Activated B cell treated with CpG ODN at 0.5 μM for 24 hours (primary cell): ENCODE measurements around the gene DNAJB11. TPM values are rescaled to one million over a fixed set of nuclear protein-coding genes. Genes with fewer than 3 reads are reported as not detected.

Experiments used
- ATAC-seq: fragments of 200-7000 bp; cut with Tn5 transposase; one replicate; pipeline ENCODE4 v1.10.0; 2021; ENCODE audit warnings: low read depth, mild to moderate bottlenecking, moderate library complexity
- CTCF ChIA-PET: fragments of 350-600 bp; sonication (Branson Sonifier 250); formaldehyde crosslinking; loops from one replicate; lab custom pipeline; 2021; ENCODE audit warnings: antibody characterized with exemption; lab: Charles Lee
- POLR2A ChIA-PET: fragments of 350-600 bp; sonication (Branson Sonifier 250); formaldehyde crosslinking; loops from one replicate; lab custom pipeline; 2021; ENCODE audit warnings: antibody characterized with exemption; lab: Charles Lee
- DNase-seq: peaks from one replicate; pipeline ENCODE4 v3.0.0; 2022
- H3K27ac Mint-ChIP-seq: one replicate; pipeline ENCODE4 v1.8.0; 2020; ENCODE audit warnings: mixed read lengths
- H3K27me3 Mint-ChIP-seq: one replicate; pipeline ENCODE4 v1.8.0; 2021; ENCODE audit warnings: mixed read lengths
- H3K36me3 Mint-ChIP-seq: one replicate; pipeline ENCODE4 v1.8.0; 2021; ENCODE audit warnings: low read depth, mixed read lengths
- H3K4me1 Mint-ChIP-seq: one replicate; pipeline ENCODE4 v1.8.0; 2021; ENCODE audit warnings: mixed read lengths
- H3K4me3 Mint-ChIP-seq: one replicate; pipeline ENCODE4 v1.8.0; 2020; ENCODE audit warnings: mild to moderate bottlenecking, mixed read lengths
- H3K9me3 Mint-ChIP-seq: one replicate; pipeline ENCODE4 v1.8.0; 2020; ENCODE audit warnings: mixed read lengths
- intact Hi-C: fragments of 100-400 bp; cut with micrococcal nuclease; formaldehyde crosslinking; loops from one replicate; pipeline ENCODE4 v1.15.1; 2024
- total RNA-seq: library from RNA; stranded (reverse); gene quantifications from 2 replicates; pipeline ENCODE4 v1.2.3, GENCODE V29; 2022
- TF ChIP-seq, protein P1 (sequence below): fragments of 200-600 bp; IDR thresholded peaks from one replicate; pipeline ENCODE4 v1.8.0; 2022; ENCODE audit warnings: antibody characterized with exemption, mild to moderate bottlenecking

Gene DNAJB11
- total RNA-seq, 1 donor from 2014 or later: 51.3 TPM

- intact Hi-C loops: no loop called here
- H3K4me3 Mint-ChIP-seq: no peak overlapping the region
- no peaks in the 10 kb centered on the region for H3K9me3 Mint-ChIP-seq
- H3K27me3 Mint-ChIP-seq: peaks cover 1% of the 10 kb centered on the region
- no peaks in the 10 kb centered on the region for H3K4me1 Mint-ChIP-seq
- CTCF ChIA-PET: interaction anchor here (0.9 kb wide), 1 partner anchor 24 kb away, joined by 3 read pairs; no protein-coding TSS in a partner anchor
- TF ChIP-seq, protein P1, sequence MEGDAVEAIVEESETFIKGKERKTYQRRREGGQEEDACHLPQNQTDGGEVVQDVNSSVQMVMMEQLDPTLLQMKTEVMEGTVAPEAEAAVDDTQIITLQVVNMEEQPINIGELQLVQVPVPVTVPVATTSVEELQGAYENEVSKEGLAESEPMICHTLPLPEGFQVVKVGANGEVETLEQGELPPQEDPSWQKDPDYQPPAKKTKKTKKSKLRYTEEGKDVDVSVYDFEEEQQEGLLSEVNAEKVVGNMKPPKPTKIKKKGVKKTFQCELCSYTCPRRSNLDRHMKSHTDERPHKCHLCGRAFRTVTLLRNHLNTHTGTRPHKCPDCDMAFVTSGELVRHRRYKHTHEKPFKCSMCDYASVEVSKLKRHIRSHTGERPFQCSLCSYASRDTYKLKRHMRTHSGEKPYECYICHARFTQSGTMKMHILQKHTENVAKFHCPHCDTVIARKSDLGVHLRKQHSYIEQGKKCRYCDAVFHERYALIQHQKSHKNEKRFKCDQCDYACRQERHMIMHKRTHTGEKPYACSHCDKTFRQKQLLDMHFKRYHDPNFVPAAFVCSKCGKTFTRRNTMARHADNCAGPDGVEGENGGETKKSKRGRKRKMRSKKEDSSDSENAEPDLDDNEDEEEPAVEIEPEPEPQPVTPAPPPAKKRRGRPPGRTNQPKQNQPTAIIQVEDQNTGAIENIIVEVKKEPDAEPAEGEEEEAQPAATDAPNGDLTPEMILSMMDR: no peak
- H3K27ac Mint-ChIP-seq: no peak overlapping the region
- POLR2A ChIA-PET: no interaction called here
- no peak for ATAC-seq
- DNase-seq: no peak
- H3K36me3 Mint-ChIP-seq: peaks cover 2% of the 10 kb centered on the region
Measured at GRCh38 chr3:186592682-186593081, 22.2 kb downstream of the DNAJB11 start.

DNA sequence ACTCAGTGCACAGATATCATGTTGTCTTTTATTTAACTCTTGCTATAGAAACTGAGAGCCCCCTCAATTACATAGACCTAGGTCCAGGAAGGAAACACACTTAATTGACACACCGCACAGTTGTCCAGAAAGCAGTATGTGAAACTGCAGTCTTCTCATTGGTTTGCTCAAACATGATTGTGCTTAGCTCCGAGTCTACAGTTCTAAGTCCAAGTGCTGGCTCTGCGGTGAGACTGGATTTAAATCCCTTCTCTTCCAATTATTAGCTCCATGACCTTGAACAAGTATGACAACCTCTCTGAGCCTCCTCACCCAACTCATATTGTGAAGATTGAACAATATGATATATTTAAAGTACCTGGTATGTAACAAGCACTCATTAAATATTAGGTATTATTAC lies 23.3 kb downstream of the DNAJB11 start:
- Mint-ChIP-seq H3K27ac (no peak overlapping the region), H3K36me3 (no peaks in the 10 kb centered on the region), H3K4me1 (no peaks in the 10 kb centered on the region), H3K9me3 (no peaks in the 10 kb centered on the region), H3K27me3 (peaks cover 1% of the 10 kb centered on the region), H3K4me3 (no peak overlapping the region)
- TF ChIP-seq, protein P1: no peak
- intact Hi-C loops: no loop called here
- CTCF ChIA-PET: no interaction called here
- ATAC-seq (no peak), DNase-seq (no peak)
- POLR2A ChIA-PET: no interaction called here

- ChIA-PET CTCF (interaction anchor here (1.2 to 1.9 kb wide), 2 partner anchors 21 to 23 kb away, joined by 4 to 8 read pairs; no protein-coding TSS in a partner anchor), POLR2A (no interaction called here)
- Mint-ChIP-seq H3K9me3 (no peaks in the 10 kb centered on the region), H3K27ac (no peak overlapping the region), H3K4me3 (no peak overlapping the region), H3K36me3 (no peaks in the 10 kb centered on the region), H3K27me3 (peaks cover 1% of the 10 kb centered on the region), H3K4me1 (no peaks in the 10 kb centered on the region)
- intact Hi-C loops: no loop called here
- ATAC-seq (no peak), DNase-seq (no peak)
- TF ChIP-seq, protein P1: no peak
Measured at GRCh38 chr3:186594591-186595113, 24.1 kb downstream of the DNAJB11 start.

GRCh38 chr3:186596568-186597287 lies 26.2 kb downstream of the DNAJB11 start:
- POLR2A ChIA-PET: no interaction called here
- Mint-ChIP-seq H3K4me1 (no peaks in the 10 kb centered on the region), H3K9me3 (no peaks in the 10 kb centered on the region), H3K4me3 (no peak overlapping the region), H3K27ac (no peak overlapping the region), H3K36me3 (no peaks in the 10 kb centered on the region), H3K27me3 (peaks cover 1% of the 10 kb centered on the region)
- TF ChIP-seq, protein P1: no peak
- no peak for ATAC-seq
- DNase-seq: no peak
- intact Hi-C loops: no loop called here
- CTCF ChIA-PET: no interaction called here

DNA sequence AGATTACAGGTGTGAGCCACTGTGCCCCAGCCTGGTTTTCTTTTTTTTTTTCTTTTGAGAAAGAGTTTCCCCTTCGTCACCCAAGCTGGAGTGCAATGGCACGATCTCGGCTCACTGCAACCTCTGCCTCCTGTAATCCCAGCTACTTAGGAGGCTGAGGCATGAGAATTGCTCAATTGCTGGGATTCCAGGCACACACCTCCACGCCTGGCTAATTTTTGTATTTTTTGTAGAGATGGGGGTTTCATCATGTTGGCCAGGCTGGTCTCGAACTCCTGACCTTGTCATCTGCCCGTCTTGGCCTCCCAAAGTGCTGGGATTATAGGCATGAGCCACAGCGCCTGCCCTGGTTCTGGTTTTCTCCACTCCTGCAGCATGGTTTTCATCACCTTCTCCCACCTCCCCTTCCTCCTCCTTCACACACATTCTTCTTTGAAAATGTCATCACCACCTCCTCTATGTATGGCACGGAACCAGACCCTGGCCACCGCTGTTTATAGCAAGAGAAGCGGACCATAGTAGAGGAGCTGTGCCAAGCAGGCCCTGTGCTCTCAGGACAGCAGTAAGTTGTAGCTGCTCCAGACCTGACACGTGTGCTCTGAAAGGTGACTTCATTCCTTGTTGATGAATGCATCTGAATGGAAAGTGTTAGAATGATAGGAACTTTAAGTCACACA lies 27.7 kb downstream of the DNAJB11 start:
- Mint-ChIP-seq H3K9me3 (no peaks in the 10 kb centered on the region), H3K36me3 (no peaks in the 10 kb centered on the region), H3K4me3 (no peak overlapping the region), H3K4me1 (no peaks in the 10 kb centered on the region), H3K27me3 (peaks cover 1% of the 10 kb centered on the region), H3K27ac (no peak overlapping the region)
- intact Hi-C loops: no loop called here
- ChIA-PET POLR2A (no interaction called here), CTCF (no interaction called here)
- TF ChIP-seq, protein P1: no peak
- no peak for DNase-seq
- no peak for ATAC-seq
